HTERT RPE-1 (cell line): Measurements from ENCODE around the gene ASPG.

ENCODE experiments used
- in situ Hi-C: fragments of 300-500 bp; cut with MboI; formaldehyde crosslinking; loops from 4 replicates; pipeline ENCODE4 v1.14.3; 2020; ENCODE audit warnings: low sequenced_read_pairs

Gene ASPG

DNA sequence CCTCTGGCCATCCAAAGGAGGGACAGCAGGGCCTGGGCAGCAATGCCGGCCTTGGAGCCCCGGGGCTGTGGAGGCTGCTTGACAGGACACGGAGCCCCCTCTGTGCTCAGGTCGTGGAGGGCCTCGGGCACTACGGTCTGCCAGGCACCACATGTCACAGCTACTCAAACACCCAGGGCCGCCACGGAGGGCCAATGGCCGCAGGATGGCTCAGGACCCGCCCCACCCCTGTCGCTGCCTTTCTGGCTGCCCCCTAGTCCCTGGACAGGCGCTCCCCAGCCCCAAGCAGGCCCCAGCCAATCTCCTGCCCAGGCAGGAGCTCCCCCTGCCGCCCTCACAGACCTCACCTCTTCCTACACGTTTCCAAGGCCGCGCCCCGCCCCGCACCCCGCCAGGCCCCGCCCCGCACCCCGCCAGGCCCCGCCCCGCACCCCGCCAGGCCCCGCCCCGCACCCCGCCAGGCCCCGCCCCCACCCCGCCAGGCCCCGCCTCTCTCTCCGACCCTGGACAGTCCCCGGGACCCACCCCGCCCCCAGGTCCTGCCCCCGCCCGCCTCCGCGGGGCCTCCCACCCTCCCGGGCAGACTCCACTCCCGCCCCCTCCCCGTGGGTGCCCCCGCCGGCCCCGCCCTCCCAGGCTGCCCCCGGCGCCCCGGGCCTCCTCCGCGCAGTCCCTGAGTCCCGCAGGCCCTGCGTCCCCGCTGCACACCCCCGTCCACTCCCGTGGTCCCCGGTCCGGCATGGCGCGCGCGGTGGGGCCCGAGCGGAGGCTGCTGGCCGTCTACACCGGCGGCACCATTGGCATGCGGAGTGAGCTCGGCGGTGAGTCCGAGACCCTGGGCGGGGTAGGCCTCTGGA, at the start of gene ASPG:
Gene ASPG (plus strand): TSS at position 669 of the 857 bp plus-strand sequence. CDS start 71 bp downstream, at position 740.
- in situ Hi-C loops, result no loop called here

DNA sequence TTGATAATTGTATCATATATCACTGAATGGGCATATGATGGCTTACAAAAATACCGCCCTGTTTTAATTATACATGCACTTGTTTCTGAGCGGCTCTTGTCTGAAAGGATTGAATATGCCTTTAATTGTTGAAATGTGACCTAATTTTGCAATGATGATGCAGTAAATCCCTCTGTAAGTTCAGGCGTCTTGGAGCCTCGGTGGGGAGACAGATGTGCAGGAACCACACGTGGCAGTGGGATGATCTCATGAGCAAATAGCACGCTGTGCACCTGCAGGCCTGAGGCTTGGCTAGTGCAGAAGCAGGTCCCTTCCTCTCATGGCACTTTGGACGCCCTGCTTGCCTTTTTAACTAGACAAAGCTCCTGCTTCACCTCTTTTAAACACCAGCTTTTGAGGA, 49.3 kb upstream of the ASPG start:
- in situ Hi-C loops, result no loop called here

DNA sequence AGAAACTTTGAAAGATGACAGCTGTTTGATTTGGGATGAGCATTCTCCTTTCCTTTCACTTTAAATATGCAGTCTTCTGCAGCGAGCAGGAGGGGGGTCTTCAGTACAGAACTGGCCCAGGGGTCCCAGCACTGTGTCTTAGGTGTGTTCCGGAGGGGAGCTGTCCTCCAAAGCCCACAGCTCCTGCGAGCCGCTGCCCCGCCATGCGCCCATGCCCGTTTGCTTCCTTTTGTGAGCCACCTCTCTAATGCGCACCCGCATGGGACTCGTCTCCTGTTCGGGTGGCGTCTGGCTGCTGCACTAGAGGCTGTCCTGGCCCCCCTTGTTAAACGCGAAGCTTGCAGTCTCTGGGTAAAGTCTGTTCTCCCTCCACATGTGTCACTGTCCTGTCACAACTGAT, 48.4 kb upstream of the ASPG start:
- in situ Hi-C loops, result no loop called here

DNA sequence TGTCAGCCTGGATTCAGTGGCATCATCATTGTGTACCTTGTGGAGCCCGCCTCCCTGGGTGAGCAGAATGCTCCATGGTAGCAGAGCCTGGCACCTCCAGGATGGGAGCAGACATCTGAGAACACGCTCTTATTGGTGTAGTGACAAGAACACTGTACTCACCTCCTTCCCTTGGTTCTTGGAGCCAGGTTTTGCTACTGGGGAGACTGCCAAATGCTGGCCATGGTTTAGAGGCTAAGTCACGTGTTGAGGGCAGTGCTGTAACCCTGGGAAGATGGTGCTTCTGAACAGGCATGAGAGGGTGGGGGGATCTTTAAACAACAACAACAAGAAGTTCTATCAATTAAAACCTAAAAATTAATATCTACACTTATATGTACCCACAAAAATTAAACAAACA, 47.6 kb upstream of the ASPG start:
- in situ Hi-C loops, result no loop called here

DNA sequence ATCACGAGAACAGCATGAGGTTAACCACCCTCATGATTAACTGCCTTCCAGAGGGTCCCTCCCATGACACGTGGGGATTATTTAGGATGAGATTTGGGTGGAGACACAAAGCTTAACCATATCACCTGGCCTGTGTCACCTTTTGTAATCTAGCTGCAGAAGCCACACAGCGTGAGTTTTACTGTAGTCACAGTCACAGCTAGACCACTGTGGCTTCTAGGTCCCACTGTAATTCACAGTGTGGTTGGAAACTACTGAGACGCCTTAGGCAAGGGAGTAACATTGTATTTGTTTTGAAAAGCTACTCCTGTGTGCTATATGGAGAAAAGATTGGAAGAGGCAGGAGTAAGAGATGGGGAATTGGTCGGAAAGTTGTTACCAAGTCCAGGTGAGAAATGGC, 46.3 kb upstream of the ASPG start:
- in situ Hi-C loops, result no loop called here

DNA sequence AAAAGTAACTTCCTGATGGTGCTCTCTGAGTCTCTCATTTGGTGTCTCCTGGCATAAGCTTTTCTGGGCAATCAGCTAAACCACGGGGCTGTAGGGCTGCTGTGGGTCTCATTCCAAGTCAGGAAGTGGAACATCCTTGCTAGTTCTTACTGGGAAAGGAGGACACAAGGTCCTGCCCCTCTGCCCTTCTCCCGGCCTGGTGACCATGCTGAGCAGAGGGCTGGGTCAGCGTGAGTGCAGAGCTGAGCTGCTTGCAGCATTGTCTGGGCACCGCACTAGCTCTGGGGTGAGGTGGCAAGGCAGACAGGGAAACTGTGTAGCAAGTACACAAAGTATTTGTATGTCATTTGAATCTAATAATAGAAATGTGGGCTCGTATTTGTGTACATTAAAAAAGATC, 45.0 kb upstream of the ASPG start:
- in situ Hi-C loops, result no loop called here

DNA sequence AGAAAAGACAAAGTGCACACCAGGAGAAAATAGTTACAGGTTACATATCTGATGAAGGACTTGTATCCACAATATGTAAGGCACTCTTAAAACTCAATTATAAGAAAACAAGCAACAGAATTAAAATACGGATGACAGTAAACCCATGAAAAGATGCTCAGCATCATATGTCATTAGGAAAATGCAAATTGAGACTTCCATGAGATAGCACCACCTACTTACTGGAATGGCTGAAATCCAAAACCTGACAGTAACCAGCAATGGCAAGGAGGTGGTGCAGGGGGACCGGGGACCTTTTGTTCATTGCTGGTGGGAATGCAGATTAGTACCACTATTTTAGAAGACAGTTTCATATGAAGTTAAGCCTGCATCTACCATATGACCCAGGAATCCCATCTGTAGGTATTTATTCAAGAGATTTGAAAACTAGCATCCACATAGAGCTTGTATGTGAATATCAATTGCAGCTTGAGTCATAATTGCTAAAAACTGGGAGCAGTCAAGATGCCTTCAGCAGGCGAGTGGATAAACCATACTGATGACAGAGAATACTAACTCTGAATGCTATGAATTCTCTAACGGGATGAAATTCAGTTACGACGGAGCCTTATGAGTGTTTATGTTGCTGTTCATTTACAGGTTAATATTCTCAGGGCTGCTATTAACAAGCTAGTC, 43.9 kb upstream of the ASPG start:
- in situ Hi-C loops, result no loop called here

DNA sequence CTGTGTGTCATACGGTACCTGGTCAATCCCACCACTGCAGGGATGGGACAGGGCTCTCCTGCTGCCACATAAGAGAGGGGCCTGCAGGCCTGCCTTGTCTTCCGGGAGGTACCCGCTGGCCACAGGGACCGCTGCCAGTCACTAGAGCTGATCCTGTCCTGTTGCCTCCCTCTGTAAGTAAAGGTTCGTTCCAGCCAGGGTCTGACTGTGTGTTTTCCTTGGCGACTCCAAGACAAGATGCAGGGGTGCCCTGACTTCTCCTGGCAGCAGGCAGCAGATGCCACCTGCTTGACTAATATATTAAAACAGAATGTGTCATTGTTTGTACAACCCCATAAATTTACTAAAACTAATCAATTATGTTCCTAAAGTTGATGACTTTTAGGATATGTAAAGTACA, 41.5 kb upstream of the ASPG start:
- in situ Hi-C loops, result no loop called here

DNA sequence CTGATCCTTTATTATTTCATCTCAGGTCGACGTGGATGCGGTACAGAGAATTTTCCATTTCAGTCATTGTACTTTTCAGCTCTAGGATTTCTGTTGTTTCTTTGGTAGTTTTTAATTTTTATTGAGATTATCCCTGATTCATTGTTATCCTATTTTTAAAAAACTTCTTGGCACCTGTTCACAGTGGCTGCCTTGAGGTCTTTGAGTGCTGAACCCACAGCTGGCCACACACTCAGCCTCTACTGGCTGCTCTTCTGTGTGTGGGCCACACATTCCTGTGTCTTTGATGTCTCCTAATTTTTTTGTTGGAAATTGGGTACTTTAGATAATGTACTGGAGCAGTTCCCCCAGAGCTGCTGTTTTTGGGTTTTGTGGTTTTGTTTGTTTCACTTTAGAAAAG, 37.7 kb upstream of the ASPG start:
- in situ Hi-C loops, result no loop called here

DNA sequence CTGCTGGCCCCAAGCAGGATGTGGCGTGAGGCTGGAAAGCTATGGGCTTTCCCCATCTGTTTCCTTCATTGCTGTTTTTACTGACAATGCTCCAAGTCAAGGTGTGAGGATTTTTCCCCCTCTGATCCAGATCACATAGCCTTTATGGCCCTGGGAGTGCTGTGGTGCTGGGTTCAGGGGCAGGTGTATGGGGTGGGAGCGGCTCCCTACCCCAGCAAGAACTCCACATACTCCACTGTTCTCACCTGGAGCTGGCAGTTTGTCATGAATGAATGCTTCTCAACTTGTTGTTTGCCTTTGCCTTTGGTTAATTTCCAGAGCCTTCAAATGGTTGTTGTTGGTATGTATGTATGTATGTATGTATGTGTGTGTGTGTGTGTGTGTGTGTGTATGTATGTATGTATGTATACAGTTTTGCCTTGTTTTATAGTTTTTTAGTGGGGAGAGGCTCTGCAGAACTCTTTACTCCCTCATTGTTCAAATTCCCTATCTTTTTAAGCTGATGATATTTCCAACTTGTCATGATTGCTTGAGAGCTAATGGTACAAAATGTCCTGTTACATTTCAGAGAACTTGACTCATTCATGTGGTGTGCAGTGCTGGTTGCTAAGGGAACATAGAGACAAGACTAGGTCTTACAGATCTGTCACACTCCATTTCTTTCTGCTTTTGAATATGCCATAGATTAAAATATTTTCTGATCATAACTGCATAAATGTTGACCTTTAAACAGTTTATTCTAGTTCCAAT, 36.6 kb upstream of the ASPG start:
- in situ Hi-C loops, result no loop called here

DNA sequence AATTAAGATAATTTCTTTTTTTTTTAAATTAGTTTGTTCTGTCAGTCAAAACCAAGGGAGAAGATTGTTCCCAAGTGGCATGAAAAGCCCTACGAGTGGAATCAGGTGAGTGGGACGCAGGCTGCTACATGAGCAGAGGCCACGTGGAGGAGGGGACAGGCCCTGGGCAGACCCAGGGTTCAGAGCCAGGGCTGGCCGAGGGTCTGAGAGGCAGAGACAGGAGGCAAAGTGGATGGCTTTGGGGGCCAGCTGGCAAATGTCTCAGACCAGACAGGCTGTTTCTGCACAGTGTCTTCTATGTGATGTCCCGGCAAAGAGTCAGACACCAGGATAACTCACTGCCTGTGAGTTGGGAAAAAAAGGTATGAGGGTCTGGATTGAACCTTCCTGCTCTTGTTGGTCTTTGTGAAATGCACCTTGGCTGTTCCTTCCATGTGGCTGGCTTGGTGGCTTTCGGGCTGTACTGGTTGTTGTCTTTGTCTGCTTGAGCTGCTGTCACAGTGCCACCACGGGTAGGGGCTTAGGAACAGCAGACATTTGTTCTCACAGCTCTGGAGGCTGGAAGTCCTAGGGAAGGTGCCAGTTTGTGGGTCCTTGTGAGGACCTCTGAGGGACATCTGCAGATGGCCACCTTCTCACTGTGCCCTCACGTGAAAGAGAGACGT, 35.8 kb upstream of the ASPG start:
- in situ Hi-C loops, result no loop called here

DNA sequence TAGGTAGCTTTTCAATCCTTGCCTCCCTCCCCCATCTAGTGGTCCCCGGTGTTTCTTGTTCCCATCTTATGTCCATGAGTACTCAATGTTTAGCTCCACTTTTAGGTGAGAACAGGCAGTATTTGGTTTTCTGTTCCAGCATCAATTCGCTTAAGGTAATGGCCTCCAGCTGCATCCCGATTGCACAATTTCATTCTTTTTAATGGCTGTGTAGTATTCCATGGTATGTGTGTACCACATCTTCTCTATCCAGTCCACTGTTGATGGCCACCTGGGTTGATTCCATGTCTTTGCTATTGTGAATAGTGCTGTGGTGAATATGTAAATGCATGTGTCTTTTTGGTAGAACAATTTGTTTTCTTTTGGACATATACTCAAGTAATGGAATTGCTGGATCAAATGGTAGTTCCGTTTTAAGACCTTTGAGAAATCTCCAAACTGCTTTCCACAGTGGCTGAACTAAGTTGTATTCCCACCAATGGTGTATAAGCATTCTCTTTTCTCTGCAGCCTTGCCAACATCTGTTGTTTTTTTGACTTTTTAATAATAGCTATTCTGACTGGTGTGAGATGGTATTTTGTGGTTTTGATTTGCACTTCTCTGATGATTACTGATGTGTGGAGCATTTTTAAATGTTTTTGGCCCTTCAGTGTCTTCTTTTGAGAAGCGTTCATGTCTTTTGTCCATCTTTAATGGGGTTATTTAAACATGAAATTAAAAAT, 34.2 kb upstream of the ASPG start:
- in situ Hi-C loops, result no loop called here

DNA sequence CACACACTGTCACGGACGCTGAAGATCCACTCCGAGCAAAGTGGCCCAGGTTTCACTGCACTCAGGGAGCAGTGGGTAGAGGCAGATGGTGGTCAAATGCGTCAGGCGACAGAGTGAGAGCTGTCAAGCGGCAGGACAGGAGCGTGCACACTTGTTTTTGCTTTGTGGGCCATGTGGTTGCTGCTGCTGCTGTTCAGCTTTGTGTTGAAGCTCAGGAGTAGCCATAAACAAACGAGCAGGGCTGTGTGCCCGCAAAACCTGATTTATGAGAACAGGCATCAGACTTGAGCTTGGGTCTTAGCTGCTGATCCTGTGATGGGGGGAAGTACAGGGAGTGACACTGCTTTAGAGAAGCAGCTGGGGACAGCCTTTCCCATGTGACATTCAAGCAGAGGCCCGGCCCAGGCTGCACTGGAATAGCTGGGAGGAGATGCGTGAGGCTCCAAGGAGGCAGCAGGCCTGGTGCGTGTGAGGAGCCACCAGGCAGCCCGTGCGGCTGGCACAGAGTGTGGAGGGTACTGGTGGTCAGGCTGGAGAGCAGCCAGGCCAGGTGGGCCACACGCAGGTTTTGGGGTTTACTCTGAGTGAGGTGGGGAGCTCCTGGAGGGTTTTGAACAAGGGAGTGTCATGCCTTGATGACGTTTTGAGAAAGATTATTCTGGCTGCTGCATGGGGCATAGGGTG, 31.1 kb upstream of the ASPG start:
- in situ Hi-C loops, result no loop called here

DNA sequence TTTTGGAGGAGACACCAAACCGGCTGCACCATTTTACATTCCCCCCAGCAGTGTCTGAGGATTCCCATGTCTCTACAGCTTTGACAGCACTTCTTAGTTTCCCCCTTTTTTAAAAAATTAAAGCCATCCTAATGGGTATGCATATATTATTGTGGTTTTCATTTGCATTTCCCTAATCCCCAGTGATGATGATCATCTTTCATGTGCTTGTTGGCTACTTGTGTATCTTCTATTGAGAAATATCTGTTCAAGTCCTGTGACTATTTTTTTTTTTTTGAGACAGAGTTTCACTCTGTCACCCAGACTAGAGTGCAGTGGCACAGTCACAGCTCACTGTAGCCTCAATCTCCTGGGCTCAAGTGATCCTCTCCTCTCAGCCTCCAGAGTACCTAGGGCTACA, 23.2 kb upstream of the ASPG start:
- in situ Hi-C loops, result no loop called here

DNA sequence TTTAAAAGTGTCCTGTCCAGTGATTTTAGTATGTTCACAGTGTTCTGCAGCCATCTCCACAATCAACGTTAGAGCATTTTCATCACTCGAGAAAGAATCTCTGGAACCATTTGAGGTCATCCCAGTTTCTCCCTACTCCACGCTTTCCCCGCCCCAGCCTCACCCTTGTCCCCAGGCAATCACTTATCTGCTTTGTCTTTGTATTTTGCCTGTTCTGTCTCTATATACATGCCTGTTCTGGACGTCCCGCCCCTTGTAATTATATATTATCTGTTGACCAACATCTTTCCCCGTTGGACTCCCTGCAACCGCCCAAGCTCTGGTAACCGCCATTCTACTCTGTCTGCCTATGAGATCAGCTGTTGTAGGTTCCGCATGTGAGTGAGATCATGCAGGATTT, 21.5 kb upstream of the ASPG start:
- in situ Hi-C loops, result no loop called here

DNA sequence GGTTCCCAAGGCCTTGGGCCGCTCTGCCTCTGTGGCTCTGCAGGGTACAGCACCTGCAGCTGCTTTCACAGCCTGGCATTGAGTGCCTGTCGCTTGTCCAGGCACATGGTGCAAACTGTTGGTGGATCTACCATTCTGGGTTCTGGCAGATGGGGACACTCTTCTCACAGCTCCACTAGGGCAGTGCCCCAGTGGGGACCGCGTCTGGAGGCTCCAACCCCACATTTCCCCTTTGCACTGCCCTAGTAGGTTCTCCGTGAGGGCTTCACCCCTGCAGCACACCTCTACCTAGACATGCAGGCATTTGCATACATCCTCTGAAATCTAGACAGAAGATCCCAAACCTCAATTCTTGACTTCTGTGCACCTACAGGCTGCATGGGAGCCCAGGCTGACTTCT, 19.2 kb upstream of the ASPG start:
- in situ Hi-C loops, result no loop called here

DNA sequence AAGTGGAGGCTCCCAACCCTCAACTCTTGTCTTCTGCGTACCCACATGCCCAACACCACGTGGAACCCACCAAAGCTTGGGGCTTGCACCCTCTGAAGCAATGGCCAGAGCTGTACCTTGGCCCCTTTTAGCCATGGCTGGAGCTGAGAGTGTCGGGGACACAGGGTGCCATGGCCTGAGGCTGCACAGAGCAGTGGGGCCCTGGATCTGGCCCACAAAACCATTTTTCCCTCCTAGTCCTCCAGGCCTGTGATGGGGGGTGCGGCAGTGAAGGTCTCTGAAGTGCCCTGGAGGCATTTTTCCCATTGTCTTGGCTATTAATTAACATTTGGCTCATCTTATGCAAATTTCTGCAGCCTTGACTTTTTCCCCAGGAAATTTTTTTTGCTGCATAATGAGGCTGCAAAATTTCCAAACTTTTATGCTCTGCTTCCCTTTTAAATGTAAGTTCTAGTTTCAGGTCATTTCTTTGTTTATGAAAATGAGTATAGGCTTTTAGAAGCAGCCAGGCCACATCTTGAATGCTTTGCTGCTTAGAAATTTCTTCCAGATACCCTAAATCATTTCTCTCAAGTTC, 18.7 kb upstream of the ASPG start:
- in situ Hi-C loops, result no loop called here

DNA sequence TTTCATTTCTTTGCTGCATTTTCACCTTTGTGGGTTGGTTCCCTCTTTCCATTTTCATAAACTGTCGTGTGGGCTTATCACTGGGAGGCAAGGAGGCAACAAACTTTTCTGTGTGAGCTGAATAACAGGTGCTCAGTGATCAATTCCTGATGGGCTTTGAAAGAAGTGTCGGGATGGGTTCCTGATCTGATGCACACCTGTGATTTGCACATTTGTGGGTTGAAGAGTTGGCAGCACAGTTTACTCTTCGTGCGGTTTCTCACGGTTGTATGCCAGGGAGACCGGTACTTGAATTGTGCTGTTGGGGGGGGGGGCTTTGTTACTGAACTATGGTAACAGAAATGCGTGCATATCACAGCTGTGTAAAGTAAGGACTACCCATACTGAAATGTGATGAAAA, 16.0 kb upstream of the ASPG start:
- in situ Hi-C loops, result no loop called here

DNA sequence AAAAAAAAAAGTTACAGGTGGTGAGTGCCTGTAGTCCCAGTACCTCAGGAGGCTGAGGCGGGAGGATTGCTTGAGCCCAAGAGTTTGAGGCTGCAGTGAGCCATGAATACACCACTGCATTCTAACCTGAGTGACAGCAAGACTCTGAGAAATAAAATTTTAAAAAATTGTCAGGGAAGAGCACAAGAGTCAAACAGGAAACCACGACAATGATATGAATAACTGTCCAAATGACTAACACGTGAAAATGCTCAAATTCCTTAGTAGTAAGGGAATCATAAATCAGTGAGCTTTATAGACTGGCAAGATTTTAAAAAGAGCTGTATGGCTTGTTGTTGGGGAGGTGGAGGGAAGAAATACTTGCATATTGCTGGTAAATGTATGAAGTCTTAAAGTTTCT, 12.9 kb upstream of the ASPG start:
- in situ Hi-C loops, result no loop called here

DNA sequence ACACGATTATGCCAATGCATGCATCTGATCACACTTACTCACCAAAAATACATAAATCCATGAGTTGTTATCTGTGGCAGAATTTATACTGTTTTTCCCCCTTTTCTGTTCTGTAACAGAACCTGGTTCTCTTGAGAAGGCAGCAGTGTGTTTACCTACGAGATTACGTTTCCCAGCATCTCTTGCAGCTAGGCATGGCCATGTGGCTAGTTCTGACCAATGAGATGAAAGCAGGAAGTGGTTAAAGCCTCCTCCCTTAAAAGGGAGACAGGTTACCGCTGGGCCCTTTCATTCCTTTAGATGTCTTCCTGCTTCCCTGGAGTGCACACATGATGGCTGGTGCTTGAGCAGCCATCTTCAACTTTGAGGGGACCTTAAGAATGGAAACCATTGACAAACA, 11.7 kb upstream of the ASPG start:
- in situ Hi-C loops, result no loop called here
